HepG2 (cell line): ENCODE data around the gene GJB1. TPM values are rescaled to one million over a fixed set of nuclear protein-coding genes. Genes with fewer than 3 reads are reported as not detected.

Experiments
- ARID5B ChIP-seq: IDR thresholded peaks from 2 replicates; pipeline ENCODE4 v1.4.0; 2020; ENCODE audit warnings: mild to moderate bottlenecking, missing genetic modification reagents
- CCDC6 ChIP-seq: sonication (generic); formaldehyde crosslinking; IDR thresholded peaks from 2 replicates; pipeline ENCODE4 v1.8.1; 2022; ENCODE audit warnings: mild to moderate bottlenecking, missing genetic modification reagents, moderate library complexity
- CSRNP1 ChIP-seq: sonication (generic); formaldehyde crosslinking; IDR thresholded peaks from 2 replicates; pipeline ENCODE4 v1.8.1; 2023; ENCODE audit warnings: mild to moderate bottlenecking, missing genetic modification reagents
- ELF3 ChIP-seq: IDR thresholded peaks from 2 replicates; pipeline ENCODE4 v1.6.1; 2016; ENCODE audit warnings: missing genetic modification reagents, missing compliant biosample characterization
- GATA4 ChIP-seq: sonication (generic); IDR thresholded peaks from 2 replicates; pipeline ENCODE4 v1.6.1; 2016; ENCODE audit warnings: antibody characterized with exemption, low read depth, borderline replicate concordance
- HNRNPH1 ChIP-seq: fragments of 200-400 bp; formaldehyde crosslinking; optimal IDR thresholded peaks from 2 replicates; pipeline ENCODE3; 2017; ENCODE audit warnings: mild to moderate bottlenecking, low read depth, low read length
- LCORL ChIP-seq, 2 experiments: fragments of 450-650 bp in 1 of 2; sonication (generic) in 1 of 2; formaldehyde crosslinking in 1 of 2; IDR thresholded peaks; 2 replicates each; pipeline versions ENCODE4 v1.5.0 to v1.6.1; 2017 to 2020; ENCODE audit warnings: antibody characterized with exemption in 1 of 2, missing genetic modification reagents in 1 of 2
- MED8 ChIP-seq: sonication (generic); formaldehyde crosslinking; IDR thresholded peaks from 2 replicates; pipeline ENCODE4 v1.8.1; 2023; ENCODE audit warnings: mild to moderate bottlenecking, missing genetic modification reagents; ENCODE audit not compliant: insufficient replicate concordance
- MIXL1 ChIP-seq: IDR thresholded peaks from 2 replicates; pipeline ENCODE4 v1.6.1; 2016
- NFIC ChIP-seq: IDR thresholded peaks from 2 replicates; pipeline ENCODE4 v1.6.1; 2012; ENCODE audit warnings: mild to moderate bottlenecking, low read length, inconsistent platforms
- PHF21A ChIP-seq: sonication (generic); formaldehyde crosslinking; IDR thresholded peaks from 2 replicates; pipeline ENCODE4 v1.5.0; 2020; ENCODE audit warnings: mild to moderate bottlenecking, missing genetic modification reagents
- SOX5 ChIP-seq: IDR thresholded peaks from 2 replicates; pipeline ENCODE4 v1.6.1; 2016; ENCODE audit warnings: borderline replicate concordance
- SRSF1 ChIP-seq: fragments of 200-400 bp; formaldehyde crosslinking; optimal IDR thresholded peaks from 2 replicates; pipeline ENCODE3; 2017; ENCODE audit warnings: mild to moderate bottlenecking, low read depth, low read length, moderate library complexity
- SRSF9 ChIP-seq: fragments of 200-400 bp; formaldehyde crosslinking; IDR thresholded peaks from 2 replicates; pipeline ENCODE4 v1.6.1; 2018; ENCODE audit warnings: borderline replicate concordance, mild to moderate bottlenecking, low read depth, low read length; ENCODE audit not compliant: insufficient read depth, poor library complexity, severe bottlenecking
- ZBTB7A ChIP-seq: sonication (generic); formaldehyde crosslinking; IDR thresholded peaks from 2 replicates; pipeline ENCODE4 v1.8.0; 2022; ENCODE audit warnings: mild to moderate bottlenecking, missing genetic modification reagents
- ZNF124 ChIP-seq: sonication (generic); formaldehyde crosslinking; IDR thresholded peaks from 2 replicates; pipeline ENCODE4 v1.4.0; 2020; ENCODE audit warnings: missing genetic modification reagents
- ZNF382 ChIP-seq: sonication (generic); formaldehyde crosslinking; IDR thresholded peaks from 2 replicates; pipeline ENCODE4 v1.5.0; 2020; ENCODE audit warnings: missing genetic modification reagents, mild to moderate bottlenecking, borderline replicate concordance
- ZNF710 ChIP-seq: sonication (generic); formaldehyde crosslinking; IDR thresholded peaks from 2 replicates; pipeline ENCODE4 v1.5.0; 2020; ENCODE audit warnings: mild to moderate bottlenecking, missing genetic modification reagents, borderline replicate concordance
- polyA plus RNA-seq, 8 experiments: library from polyadenylated mRNA; depleted of rRNA in 3 of 8; stranded (reverse) in 7 of 8; unstranded in 1 of 8; fragments of >200 nt; fragmentation: Illumina TruSeq in 4 of 8; extraction: Trizol in 4 of 8; gene quantifications; 2 replicates each; pipeline versions ENCODE4 v1.2.1 to v1.2.3, GENCODE V29; 2011 to 2016; ENCODE audit warnings: low read depth in 4 of 8, missing spikeins in 1 of 8, mixed read lengths in 1 of 8; ENCODE audit not compliant: insufficient read depth in 1 of 8
- total RNA-seq, 5 experiments: library from RNA; depleted of rRNA; stranded (reverse); fragments of >200 nt; fragmentation: Illumina TruSeq; extraction: Trizol; gene quantifications; 2 replicates each; pipeline ENCODE4 v1.2.3, GENCODE V29; 2016; ENCODE audit warnings: low read depth in 1 of 5
- TF ChIP-seq, protein P1 (sequence below): sonication (generic); IDR thresholded peaks from 2 replicates; pipeline ENCODE4 v1.6.1; 2016; ENCODE audit warnings: low read depth, borderline replicate concordance

GJB1 gene
- total and polyA plus RNA-seq, 2 of the 13 experiments (the other 11 are each of a cell fraction or from before 2014, with no cell fraction given), result 111 to 161 TPM

DNA sequence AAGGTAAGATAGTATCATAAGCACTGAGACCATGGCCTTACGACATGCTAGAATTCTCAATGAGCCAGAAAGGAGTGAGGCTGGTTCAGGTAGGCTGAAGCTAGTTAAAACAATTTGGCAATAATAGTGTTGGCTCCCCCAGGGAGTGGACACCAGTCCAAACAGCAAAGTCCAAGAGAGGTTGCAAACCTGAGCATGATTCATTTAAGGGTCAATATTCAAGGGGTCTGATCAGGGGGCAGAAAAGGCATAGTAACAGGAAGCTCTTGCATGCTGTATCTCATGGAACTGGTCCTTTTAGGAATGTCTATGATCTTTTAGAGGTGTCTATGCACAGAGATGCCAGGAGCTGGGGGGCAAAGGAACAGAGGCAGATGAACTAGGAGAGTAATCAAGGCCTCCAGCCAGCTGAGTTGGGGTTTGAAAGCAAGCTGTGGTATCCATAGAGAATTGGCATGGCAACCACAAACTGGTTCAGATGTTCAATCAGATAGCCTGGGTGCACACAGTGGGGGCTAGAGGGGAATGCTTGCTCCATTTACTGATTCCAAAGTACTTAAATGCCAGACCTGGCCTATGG lies 5.1 kb downstream of the GJB1 start (continued):
- 0 out of 2 replicates have a peak, but pooled peaks have one; percentile 20 for TF ChIP-seq CCDC6
- TF ChIP-seq LCORL (IDR thresholded peaks at IDR 0.05), result no peak
- TF ChIP-seq LCORL (CRISPR knock-in tag; IDR thresholded peaks at IDR 0.05), result peak; percentile 53; the same call in 1 of the 2 replicates
- TF ChIP-seq SRSF9, result no peak
- 0 out of 2 replicates have a peak, but pooled peaks have one; percentile 46 for TF ChIP-seq ZNF710 (CRISPR knock-in tag)
- TF ChIP-seq GATA4, result peak; percentile 20; the same call in 1 of the 2 replicates
- peak; percentile 87 for TF ChIP-seq PHF21A
- peak; percentile 66; the same call in 1 of the 2 replicates for TF ChIP-seq NFIC
- peak; percentile 81 for TF ChIP-seq ARID5B (CRISPR knock-in tag)
- no peak for TF ChIP-seq CSRNP1 (CRISPR knock-in tag)
- TF ChIP-seq ZNF124 (CRISPR knock-in tag), result 0 out of 2 replicates have a peak, but pooled peaks have one; percentile 50
- TF ChIP-seq MIXL1 (CRISPR knock-in tag), result peak; percentile 57
- no peak for TF ChIP-seq HNRNPH1
- peak; percentile 72 for TF ChIP-seq MED8 (CRISPR knock-in tag)
- TF ChIP-seq ELF3 (CRISPR knock-in tag), result peak; percentile 75
- no peak for TF ChIP-seq SRSF1
- TF ChIP-seq ZBTB7A (CRISPR knock-in tag), result peak; percentile 58; the same call in 1 of the 2 replicates
- no peak for TF ChIP-seq ZNF382 (CRISPR knock-in tag)
- TF ChIP-seq, protein P1, sequence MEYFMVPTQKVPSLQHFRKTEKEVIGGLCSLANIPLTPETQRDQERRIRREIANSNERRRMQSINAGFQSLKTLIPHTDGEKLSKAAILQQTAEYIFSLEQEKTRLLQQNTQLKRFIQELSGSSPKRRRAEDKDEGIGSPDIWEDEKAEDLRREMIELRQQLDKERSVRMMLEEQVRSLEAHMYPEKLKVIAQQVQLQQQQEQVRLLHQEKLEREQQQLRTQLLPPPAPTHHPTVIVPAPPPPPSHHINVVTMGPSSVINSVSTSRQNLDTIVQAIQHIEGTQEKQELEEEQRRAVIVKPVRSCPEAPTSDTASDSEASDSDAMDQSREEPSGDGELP, result peak; percentile 82; the same call in 1 of the 2 replicates
- peak; percentile 44; the same call in 1 of the 2 replicates for TF ChIP-seq SOX5 (CRISPR knock-in tag)
